GM21367 (cell line): Measurements from ENCODE around the gene ELF5.

Experiments used
- ATAC-seq: cut with Tn5 transposase; IDR thresholded peaks from one replicate; pipeline ENCODE4 v1.9.1; 2021; ENCODE audit not compliant: unreplicated experiment

ELF5 gene

DNA sequence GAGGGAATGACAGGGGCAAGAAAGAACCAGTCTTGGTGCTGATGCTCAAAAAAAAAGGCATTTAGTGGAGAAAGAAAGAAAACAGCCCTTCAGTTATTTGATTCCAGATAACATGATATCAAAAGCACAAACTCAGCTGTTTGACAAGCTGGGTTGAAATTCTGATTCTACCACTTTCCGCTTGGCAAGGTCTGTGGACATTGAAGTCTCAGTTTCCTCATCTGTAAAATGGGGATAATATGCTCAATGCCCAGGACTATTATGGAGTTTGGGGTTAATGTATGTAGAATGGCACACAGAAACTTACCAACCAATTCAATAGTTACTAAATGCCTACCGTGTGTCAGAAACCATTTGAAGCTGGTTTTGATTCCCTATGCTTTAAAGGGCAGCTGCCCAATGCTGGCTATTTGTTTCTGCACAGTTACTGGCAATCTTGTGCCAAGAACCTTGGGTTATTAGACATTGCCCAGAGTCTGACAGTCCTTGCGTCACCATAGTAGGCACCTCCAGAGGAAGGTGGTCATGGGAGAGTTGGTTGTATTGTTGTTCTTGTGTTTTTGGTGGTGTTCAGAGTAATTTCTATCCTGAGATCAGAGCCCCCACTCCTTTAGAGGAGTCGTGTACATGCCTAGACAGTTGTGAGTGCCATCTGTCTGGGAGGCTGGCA lies 19.5 kb downstream of the ELF5 start:
- no peak for ATAC-seq

- no peak for ATAC-seq
These were observed 20.1 kb downstream of the ELF5 start for GRCh38 chr11:34493468-34493867.

GRCh38 chr11:34492806-34493414 lies 20.7 kb downstream of the ELF5 start:
- ATAC-seq: no peak

GRCh38 chr11:34490304-34490703 lies 23.3 kb downstream of the ELF5 start:
- no peak for ATAC-seq

- ATAC-seq: no peak
These were observed 24.6 kb downstream of the ELF5 start for GRCh38 chr11:34488855-34489557.

DNA sequence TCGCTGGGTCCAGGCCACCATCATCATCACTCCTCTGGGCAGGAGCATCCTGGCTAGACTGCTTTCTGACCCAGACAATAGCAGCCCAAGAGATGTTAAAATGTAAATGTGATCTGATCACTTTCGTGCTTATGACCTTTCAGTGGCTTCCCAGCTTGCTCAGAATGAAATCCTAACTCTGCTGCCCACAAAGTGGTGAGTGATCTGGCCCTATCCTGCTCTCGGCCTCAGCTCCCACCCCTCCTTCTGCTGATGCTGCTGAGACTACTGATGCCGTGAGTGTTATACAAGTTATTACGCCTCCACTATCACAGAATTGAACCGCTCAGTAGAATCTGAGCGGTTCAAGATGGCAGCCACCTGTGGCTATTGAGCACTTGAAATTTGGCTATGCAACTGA lies 26.2 kb downstream of the ELF5 start:
- no peak for ATAC-seq

- ATAC-seq: no peak
These were observed 30.3 kb downstream of the ELF5 start for GRCh38 chr11:34483106-34483874.

DNA sequence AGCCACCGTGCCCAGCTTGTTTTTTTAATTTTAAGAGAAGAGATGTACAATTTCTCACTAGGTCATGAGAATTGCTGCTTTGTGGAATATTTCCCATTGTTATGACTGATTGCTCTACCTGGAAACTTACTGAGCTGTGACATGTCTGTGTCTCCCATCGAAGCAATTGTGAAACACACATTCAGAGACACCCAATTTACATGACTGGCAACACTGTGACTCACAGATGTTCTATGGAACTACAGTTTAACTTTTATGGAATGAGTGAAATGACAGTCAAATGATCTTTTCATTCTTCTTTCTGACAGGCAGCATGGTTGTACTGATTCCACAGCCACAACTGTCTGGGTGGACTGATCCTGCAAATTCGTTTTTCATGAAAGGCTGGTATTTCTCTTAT lies 32.3 kb downstream of the ELF5 start:
- ATAC-seq: no peak

- ATAC-seq: no peak
These were observed 33.3 kb downstream of the ELF5 start for GRCh38 chr11:34480314-34480713.

DNA sequence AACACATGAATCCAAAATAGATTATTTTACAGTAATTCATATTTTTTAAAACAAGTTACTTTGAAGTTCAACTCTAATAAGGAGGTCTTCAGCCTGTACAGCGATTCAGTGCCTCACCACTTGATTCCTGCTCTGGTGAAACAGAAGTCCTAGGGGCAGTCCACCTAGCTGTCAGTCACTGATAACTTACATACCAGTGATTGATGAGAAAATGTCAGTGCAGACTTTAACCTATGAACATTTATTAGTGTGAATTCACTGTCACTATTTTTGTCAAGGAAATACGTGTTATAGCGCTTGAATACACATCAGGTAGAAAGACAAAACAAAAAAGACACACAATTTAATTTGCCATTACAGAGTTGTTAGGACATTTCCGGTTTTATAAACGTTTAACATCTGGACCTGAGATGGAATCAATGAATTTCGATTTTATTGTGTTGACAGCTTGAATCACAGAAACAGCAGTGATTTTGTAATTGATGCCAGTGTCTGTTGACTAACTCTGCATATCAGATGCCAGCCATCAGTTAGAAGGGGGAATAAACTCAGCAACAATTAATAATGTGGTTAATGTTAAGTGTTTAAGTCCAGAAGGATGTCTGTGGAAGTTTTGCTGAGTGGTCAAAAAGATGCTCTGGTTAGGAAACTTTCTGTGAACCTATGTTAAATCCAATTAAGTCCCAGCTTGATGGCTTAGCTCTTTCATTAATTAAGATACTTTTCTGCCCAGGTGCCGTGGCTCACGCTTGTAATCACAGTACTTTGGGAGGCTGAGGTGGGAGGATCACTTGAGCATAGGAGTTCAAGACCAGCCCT lies 34.5 kb downstream of the ELF5 start:
- no peak for ATAC-seq

- ATAC-seq: no peak
These were observed 36.7 kb downstream of the ELF5 start for GRCh38 chr11:34476849-34477248.

DNA sequence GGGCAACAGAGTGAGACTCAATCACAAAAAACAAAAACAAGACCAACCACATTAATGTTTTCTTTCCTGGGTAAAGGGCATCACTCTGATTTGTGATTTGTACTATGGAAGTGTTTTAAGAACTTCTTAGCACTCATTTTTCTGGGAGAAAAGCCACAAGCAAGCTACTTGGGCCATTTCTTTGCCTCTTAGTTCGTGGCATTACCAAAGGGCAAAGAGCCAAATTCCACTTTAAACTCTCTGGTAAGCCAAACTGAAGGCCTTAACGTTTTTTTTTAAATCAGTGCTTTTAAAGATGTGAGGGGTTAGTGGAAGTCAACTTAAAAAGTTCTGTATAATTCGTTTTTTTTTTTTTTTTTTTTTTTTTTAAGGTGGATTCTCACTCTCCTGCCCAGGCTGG lies 37.9 kb downstream of the ELF5 start:
- no peak for ATAC-seq

DNA sequence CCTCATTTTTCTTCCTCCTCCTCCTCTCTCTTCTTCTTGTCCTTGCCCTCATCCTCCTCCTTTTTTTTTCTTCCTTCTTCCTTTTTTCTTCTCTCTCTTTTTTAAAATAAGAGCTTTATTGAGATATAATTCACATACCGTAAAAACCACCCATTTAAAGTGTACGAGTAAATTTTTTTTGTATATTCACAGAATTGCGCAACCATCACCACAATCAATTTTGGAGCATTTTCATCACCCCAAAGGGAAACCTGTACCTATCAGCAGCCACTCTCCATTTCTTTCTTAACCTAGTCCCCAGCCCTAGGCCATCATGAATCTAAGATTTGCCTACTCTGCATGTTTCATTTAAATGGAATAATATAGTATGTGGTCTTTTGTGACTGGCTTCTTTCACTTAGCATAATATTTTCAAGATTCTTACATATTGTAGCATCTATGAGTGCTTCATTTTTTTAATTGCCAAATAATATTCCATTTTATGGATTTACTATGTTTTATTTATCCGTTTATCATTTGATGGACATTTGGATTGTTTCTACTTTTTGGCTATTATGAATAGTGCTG lies 39.9 kb downstream of the ELF5 start:
- no peak for ATAC-seq

GRCh38 chr11:34468209-34468841 lies 45.3 kb downstream of the ELF5 start:
- ATAC-seq: no peak

- ATAC-seq: no peak
These were observed 46.6 kb downstream of the ELF5 start for GRCh38 chr11:34466802-34467488.

GRCh38 chr11:34464591-34465051 lies 49.0 kb downstream of the ELF5 start:
- ATAC-seq: no peak

DNA sequence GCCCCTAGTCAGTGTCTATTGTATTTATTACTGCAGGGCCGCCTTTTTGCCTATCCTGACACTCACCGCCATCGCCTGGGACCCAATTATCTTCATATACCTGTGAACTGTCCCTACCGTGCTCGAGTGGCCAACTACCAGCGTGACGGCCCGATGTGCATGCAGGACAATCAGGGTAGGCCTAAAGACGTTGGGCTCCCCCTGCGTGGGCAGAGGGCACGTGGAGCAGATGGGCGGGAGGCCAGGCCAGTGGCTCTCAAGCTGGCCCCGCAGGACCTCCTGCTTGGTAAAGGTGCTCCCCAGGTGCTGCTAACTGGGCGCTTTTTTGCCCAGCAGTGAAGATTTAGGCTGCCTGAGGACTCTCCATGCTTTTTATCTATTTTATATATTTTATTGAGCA lies 52.4 kb downstream of the ELF5 start:
- no peak for ATAC-seq

- no peak for ATAC-seq
These were observed 53.3 kb downstream of the ELF5 start for GRCh38 chr11:34460278-34460677.

- ATAC-seq: no peak
These were observed 54.0 kb downstream of the ELF5 start for GRCh38 chr11:34459507-34460162.
